ENCODE data around the gene JAK2. TPM values are rescaled to one million over a fixed set of nuclear protein-coding genes. Genes with fewer than 3 reads are reported as not detected.

The JAK2 gene
- total RNA-seq, 1 donor from 2014 or later, result 24.4 TPM

DNA sequence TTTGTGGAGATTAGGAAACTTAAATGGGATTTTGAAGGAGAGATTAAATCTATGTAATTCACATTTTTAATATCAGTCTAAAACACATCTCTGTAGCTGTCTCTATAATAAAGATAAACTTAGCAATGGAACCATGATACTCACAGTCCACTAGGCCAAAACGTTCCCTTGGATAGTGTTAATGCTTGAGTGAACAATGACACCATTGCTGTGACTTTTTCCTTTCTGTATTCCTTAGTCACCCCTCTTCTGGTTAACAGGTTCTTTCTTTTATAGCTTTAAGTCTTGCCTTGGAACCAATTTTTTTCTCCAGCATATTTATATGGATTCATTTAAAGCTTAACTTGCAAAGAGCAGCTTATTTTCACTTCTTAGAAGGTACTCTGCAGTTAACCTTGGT, 137.0 kb downstream of the JAK2 start:
- H3K27me3 ChIP-seq, result no peaks in the 10 kb centered on the region
- TF ChIP-seq, protein P1, sequence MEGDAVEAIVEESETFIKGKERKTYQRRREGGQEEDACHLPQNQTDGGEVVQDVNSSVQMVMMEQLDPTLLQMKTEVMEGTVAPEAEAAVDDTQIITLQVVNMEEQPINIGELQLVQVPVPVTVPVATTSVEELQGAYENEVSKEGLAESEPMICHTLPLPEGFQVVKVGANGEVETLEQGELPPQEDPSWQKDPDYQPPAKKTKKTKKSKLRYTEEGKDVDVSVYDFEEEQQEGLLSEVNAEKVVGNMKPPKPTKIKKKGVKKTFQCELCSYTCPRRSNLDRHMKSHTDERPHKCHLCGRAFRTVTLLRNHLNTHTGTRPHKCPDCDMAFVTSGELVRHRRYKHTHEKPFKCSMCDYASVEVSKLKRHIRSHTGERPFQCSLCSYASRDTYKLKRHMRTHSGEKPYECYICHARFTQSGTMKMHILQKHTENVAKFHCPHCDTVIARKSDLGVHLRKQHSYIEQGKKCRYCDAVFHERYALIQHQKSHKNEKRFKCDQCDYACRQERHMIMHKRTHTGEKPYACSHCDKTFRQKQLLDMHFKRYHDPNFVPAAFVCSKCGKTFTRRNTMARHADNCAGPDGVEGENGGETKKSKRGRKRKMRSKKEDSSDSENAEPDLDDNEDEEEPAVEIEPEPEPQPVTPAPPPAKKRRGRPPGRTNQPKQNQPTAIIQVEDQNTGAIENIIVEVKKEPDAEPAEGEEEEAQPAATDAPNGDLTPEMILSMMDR (IDR thresholded peaks at IDR 0.05), result no peak
- peaks cover 22% of the 10 kb centered on the region for H3K36me3 ChIP-seq
- ATAC-seq, result no peak
- no peak overlapping the region for H3K4me3 ChIP-seq
- no peak overlapping the region for H3K27ac ChIP-seq
- no peaks in the 10 kb centered on the region for H3K9me3 ChIP-seq
- H3K4me1 ChIP-seq, result no peaks in the 10 kb centered on the region
- intact Hi-C loops (cut with DNase I), result no loop called here
- DNase-seq, result no peak

DNA sequence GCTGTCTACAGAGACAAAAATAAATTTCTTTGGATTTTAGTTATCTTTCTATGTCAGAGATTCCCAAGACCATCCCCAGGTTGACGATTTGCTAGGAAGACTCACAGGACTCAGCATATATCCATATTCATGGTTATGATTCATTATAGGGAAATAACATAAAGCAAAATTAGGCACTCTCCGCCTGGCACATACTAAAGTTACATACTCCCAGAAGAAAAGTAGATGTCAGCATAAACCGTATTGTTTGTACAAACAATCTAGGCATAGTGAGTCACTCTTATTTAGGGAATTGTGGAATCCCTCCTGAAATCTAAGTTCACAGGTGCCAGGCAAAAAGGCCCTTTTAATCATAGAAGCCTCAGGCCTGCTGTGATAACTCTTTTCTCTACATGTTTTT, 137.4 kb downstream of the JAK2 start:
- ATAC-seq, result no peak
- TF ChIP-seq, protein P1 (IDR thresholded peaks at IDR 0.05), result no peak
- Histone ChIP-seq H3K27me3 (no peaks in the 10 kb centered on the region), H3K9me3 (no peaks in the 10 kb centered on the region), H3K4me1 (no peaks in the 10 kb centered on the region), H3K36me3 (peaks cover 23% of the 10 kb centered on the region), H3K4me3 (no peak overlapping the region), H3K27ac (no peak overlapping the region)
- intact Hi-C loops (cut with DNase I), result no loop called here
- no peak for DNase-seq

DNA sequence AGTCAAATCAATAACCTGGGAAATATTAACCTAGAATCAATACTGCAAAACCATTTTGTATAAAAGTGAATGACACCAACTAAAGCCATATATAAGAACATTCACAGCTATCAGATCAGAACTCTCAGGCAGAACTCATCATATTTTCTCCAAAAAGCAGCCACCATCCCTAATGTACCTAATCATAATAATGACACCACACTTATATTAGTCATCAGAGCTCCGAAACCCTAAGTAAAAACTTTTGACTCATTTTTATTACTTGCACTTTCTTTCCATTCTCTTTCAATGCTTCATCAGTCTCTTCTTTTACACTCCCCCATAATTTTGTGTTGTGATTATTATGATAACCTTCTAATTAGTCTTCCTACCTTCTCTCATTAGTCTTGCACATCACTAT, 155.1 kb downstream of the JAK2 start:
- Histone ChIP-seq H3K9me3 (peaks cover 3% of the 10 kb centered on the region), H3K36me3 (peaks cover 6% of the 10 kb centered on the region), H3K4me1 (no peaks in the 10 kb centered on the region), H3K27ac (no peak overlapping the region), H3K4me3 (no peak overlapping the region), H3K27me3 (no peaks in the 10 kb centered on the region)
- TF ChIP-seq, protein P1 (IDR thresholded peaks at IDR 0.05), result no peak
- intact Hi-C loops (cut with DNase I), result no loop called here
- DNase-seq (no peak), ATAC-seq (no peak)

DNA sequence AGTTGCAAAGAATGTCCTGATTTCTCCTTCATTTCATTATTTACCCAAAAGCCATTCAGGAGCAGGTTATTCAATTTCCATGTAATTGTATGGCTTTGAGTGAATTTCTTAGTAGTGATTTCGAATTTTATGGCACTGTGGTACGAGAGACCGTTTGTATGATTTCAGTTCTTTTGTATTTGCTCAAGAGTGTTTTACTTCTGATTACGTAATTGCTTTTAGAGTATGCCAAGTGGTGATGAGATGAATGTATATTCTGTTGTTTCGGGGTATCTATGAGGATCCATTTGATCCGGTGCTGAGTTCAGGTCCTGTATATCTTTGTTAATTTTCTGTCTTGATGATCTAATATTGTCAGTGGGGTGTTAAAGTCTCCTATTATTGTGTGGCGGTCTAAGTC, 159.1 kb downstream of the JAK2 start:
- H3K27ac ChIP-seq, result no peak overlapping the region
- TF ChIP-seq, protein P1 (IDR thresholded peaks at IDR 0.05), result no peak
- ATAC-seq, result no peak
- H3K4me1 ChIP-seq, result no peaks in the 10 kb centered on the region
- no peaks in the 10 kb centered on the region for H3K27me3 ChIP-seq
- no peak for DNase-seq
- H3K9me3 ChIP-seq, result peaks cover 3% of the 10 kb centered on the region
- H3K36me3 ChIP-seq, result peaks cover 11% of the 10 kb centered on the region
- intact Hi-C loops (cut with DNase I), result no loop called here
- no peak overlapping the region for H3K4me3 ChIP-seq

DNA sequence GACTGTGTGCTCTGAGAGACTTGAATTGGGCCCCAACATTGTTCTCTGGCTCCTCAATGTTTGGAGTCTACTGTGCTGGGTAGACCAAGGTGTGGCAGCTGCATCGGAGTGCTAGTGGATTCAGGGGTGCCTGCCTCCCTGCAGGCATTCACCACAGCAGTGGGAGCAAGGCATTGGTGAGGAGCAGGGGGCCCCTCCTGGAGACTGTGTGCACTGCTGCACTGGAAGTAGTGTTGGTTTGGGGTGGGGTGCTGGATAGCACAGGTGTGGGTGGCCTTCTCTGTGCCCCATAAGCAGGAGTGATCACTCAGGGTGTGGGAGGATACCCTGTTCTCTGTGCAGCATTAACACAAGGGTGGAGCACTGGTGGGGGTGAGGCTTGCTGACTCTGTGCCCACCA, 161.2 kb downstream of the JAK2 start:
- intact Hi-C loops (cut with DNase I), result no loop called here
- H3K4me1 ChIP-seq, result no peaks in the 10 kb centered on the region
- peaks cover 11% of the 10 kb centered on the region for H3K36me3 ChIP-seq
- DNase-seq (no peak), ATAC-seq (no peak)
- no peaks in the 10 kb centered on the region for H3K27me3 ChIP-seq
- H3K27ac ChIP-seq, result no peak overlapping the region
- H3K9me3 ChIP-seq, result peaks cover 3% of the 10 kb centered on the region
- TF ChIP-seq, protein P1 (IDR thresholded peaks at IDR 0.05), result no peak
- no peak overlapping the region for H3K4me3 ChIP-seq

Other genes starting within 250 kb of the JAK2 start
- 44.2 TPM for gene AK3, start 244.1 kb upstream of the JAK2 start, total RNA-seq
- 19.6 TPM for gene RCL1, start 192.3 kb upstream of the JAK2 start, total RNA-seq
- not detected for gene INSL6, start 200.4 kb downstream of the JAK2 start, total RNA-seq
- not detected for gene INSL4, start 246.1 kb downstream of the JAK2 start, total RNA-seq

Measured in upper lobe of right lung (tissue), 1 donor.